Muscle layer of colon (tissue), 2 donors: ENCODE results near the gene KRTAP10-5.
"Not testable (repeated sequence)": the region's sequence is repeated elsewhere in the genome, so short reads cannot be mapped to it uniquely, and the experiment has no call there.

Source experiments
- H3K27ac ChIP-seq: one replicate; pipeline ENCODE4 v1.7.0; 2013; ENCODE audit warnings: low read depth, mild to moderate bottlenecking, low read length, moderate library complexity
- H3K27me3 ChIP-seq, 2 donors: one replicate each; pipeline ENCODE4 v1.7.0; 2013; ENCODE audit warnings: low read length in 2 of 2, mild to moderate bottlenecking in 2 of 2; ENCODE audit not compliant: insufficient read depth in 2 of 2, control insufficient read depth in 1 of 2
- H3K36me3 ChIP-seq: one replicate; pipeline ENCODE4 v1.7.0; 2013; ENCODE audit warnings: mild to moderate bottlenecking, low read length; ENCODE audit not compliant: insufficient read depth
- H3K4me1 ChIP-seq: one replicate; pipeline ENCODE4 v1.7.0; 2013; ENCODE audit warnings: mild to moderate bottlenecking, low read length; ENCODE audit not compliant: insufficient read depth
- H3K4me3 ChIP-seq, 2 donors: one replicate each; pipeline ENCODE4 v1.7.0; 2013; ENCODE audit warnings: low read length in 2 of 2, low read depth in 1 of 2, mild to moderate bottlenecking in 1 of 2, moderate library complexity in 1 of 2
- H3K9ac ChIP-seq: one replicate; pipeline ENCODE4 v1.7.0; 2013; ENCODE audit warnings: low read length
- H3K9me3 ChIP-seq: one replicate; pipeline ENCODE4 v1.7.0; 2013; ENCODE audit warnings: mild to moderate bottlenecking, low read length
- donor health status: abdominal sarcoma.
- donor health status: Adenocarcinoma of cecum.

KRTAP10-5 gene

GRCh38 chr21:44596068-44596725 is 15.8 kb upstream of the KRTAP10-5 start:
- no peaks in the 10 kb centered on the region for H3K9me3 ChIP-seq
- H3K9ac ChIP-seq: no peak overlapping the region
- H3K4me3 ChIP-seq: no peak overlapping the region
- H3K4me1 ChIP-seq: no peaks in the 10 kb centered on the region
- H3K27me3 ChIP-seq: peaks cover 0 to 18% of the 10 kb centered on the region in 2 donors
- H3K36me3 ChIP-seq: no peaks in the 10 kb centered on the region
- no peak overlapping the region for H3K27ac ChIP-seq

DNA sequence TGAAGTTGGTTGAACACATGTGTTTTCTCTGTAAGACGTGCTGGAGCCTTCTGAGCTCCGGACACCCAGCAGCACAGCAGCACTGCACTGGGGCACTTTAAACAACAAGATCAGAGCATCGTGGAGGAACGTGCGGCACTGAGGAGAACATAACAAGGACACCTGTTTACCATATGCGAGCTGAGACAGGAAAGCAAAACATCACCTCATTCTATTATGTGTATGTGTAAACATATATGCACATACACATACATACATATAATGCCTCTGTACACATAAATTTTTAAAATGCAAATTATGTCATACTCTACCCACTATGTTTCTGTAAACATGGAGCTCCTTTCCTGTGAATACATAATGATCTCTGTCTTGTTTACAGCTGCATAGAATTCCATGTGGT is 15.1 kb upstream of the KRTAP10-5 start:
- no peaks in the 10 kb centered on the region for H3K9me3 ChIP-seq
- H3K36me3 ChIP-seq: no peaks in the 10 kb centered on the region
- H3K27me3 ChIP-seq: peaks cover 0 to 19% of the 10 kb centered on the region in 2 donors
- no peaks in the 10 kb centered on the region for H3K4me1 ChIP-seq
- H3K27ac ChIP-seq: no peak overlapping the region
- no peak overlapping the region for H3K4me3 ChIP-seq
- H3K9ac ChIP-seq: no peak overlapping the region

GRCh38 chr21:44594406-44594916 is 14.1 kb upstream of the KRTAP10-5 start:
- Histone ChIP-seq H3K36me3 (no peaks in the 10 kb centered on the region), H3K9ac (no peak overlapping the region), H3K27me3 (peaks cover 0 to 25% of the 10 kb centered on the region in 2 donors), H3K4me3 (no peak overlapping the region), H3K27ac (no peak overlapping the region), H3K4me1 (no peaks in the 10 kb centered on the region), H3K9me3 (no peaks in the 10 kb centered on the region)

GRCh38 chr21:44593598-44594405 is 13.4 kb upstream of the KRTAP10-5 start:
- Histone ChIP-seq H3K9me3 (no peaks in the 10 kb centered on the region), H3K4me3 (no peak overlapping the region), H3K36me3 (no peaks in the 10 kb centered on the region), H3K27me3 (peaks cover 0 to 29% of the 10 kb centered on the region in 2 donors), H3K9ac (no peak overlapping the region), H3K4me1 (no peaks in the 10 kb centered on the region), H3K27ac (no peak overlapping the region)

- H3K27me3 ChIP-seq: peaks cover 0 to 29% of the 10 kb centered on the region in 2 donors
- no peaks in the 10 kb centered on the region for H3K9me3 ChIP-seq
- H3K9ac ChIP-seq: no peak within 1 kb of the TSS
- H3K27ac ChIP-seq: no peak within 1 kb of the TSS
- H3K36me3 ChIP-seq: no peaks in the 10 kb centered on the region
- H3K4me1 ChIP-seq: no peaks in the 10 kb centered on the region
- no peak within 1 kb of the TSS for H3K4me3 ChIP-seq
Measured at GRCh38 chr21:44592446-44593311, 12.3 kb upstream of the KRTAP10-5 start, which contains the start of gene KRTAP10-6. Gene KRTAP10-6 (minus strand): TSS chr21:44592505. CDS start chr21:44592484, 21 bp downstream.

DNA sequence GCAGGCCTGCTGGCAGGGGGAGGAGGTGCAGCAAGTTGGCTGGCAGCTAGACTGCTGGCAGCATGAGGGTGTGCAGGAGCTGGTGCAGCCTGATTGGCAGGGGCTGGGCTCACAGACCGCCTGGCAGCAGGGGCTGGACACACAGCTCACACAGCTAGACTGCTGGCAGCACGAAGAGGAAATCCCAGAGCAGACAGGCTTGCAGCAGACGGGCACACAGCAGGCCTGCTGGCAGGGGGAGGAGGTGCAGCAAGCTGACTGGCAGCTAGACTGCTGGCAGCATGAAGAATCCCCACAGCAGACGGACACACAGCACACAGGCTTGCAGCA is 11.4 kb upstream of the KRTAP10-5 start:
- H3K27me3 ChIP-seq: peaks cover 0 to 29% of the 10 kb centered on the region in 2 donors
- H3K9me3 ChIP-seq, H3K9ac ChIP-seq, H3K27ac ChIP-seq, H3K4me1 ChIP-seq, H3K4me3 ChIP-seq, H3K36me3 ChIP-seq: not testable (repeated sequence)

GRCh38 chr21:44590897-44591800 is 10.7 kb upstream of the KRTAP10-5 start:
- H3K4me3 ChIP-seq, H3K9ac ChIP-seq: not testable (repeated sequence)
- H3K27me3 ChIP-seq: peaks cover 0 to 29% of the 10 kb centered on the region in 2 donors

DNA sequence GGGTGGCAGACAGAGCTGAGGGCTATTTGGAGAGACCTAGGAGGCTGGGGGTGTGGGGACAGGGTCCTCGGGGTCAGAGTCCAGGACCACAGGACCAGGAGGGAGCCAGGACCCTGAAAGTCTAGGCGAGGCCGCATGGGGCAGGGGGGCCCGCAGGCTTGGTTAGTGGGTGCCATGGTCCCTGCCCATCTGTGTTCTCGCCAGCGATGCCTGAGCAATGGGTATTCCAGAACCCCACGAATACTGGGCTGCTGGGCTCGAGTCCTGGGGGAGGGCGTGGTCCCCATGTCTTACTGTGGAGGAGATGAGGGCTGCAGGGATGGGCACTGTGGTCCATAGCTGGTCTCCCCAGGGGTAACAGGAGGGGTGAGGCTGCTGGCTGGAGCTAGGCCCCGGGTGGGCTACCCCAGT is 9.9 kb upstream of the KRTAP10-5 start:
- H3K27me3 ChIP-seq: peaks cover 0 to 36% of the 10 kb centered on the region in 2 donors
- no peak overlapping the region for H3K4me3 ChIP-seq
- no peak overlapping the region for H3K9ac ChIP-seq
- H3K4me1 ChIP-seq: no peaks in the 10 kb centered on the region
- no peaks in the 10 kb centered on the region for H3K9me3 ChIP-seq
- H3K27ac ChIP-seq: no peak overlapping the region
- no peaks in the 10 kb centered on the region for H3K36me3 ChIP-seq

More at GRCh38 chr21:44590897-44591800, 10.7 kb upstream of the KRTAP10-5 start:
- not testable (repeated sequence) for H3K9me3 ChIP-seq, H3K4me1 ChIP-seq, H3K27ac ChIP-seq, H3K36me3 ChIP-seq

- Histone ChIP-seq H3K36me3 (no peaks in the 10 kb centered on the region), H3K27me3 (peaks cover 0 to 37% of the 10 kb centered on the region in 2 donors), H3K27ac (no peak overlapping the region), H3K9ac (no peak overlapping the region), H3K4me1 (no peaks in the 10 kb centered on the region), H3K4me3 (no peak overlapping the region), H3K9me3 (no peaks in the 10 kb centered on the region)
Measured at GRCh38 chr21:44589586-44590305, 9.3 kb upstream of the KRTAP10-5 start.

DNA sequence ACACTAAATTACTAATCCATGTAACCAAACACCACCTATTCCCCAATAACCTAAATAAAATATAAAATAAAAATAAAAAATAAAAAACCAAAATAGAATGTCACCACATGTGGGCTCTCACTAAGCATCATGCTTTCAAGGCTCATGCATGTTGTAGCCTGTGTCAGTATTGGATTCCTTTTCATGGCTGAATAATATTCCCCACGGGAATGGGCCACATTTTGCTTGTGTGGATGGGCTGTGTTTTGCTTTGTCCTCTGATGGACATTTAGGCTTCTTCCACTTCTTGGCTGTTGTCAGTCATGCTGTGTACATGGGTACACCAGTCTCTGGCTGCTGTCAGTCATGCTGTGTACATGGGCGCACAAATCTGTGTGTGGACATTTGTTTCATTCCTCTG is 8.7 kb upstream of the KRTAP10-5 start:
- H3K27ac ChIP-seq: no peak overlapping the region
- no peaks in the 10 kb centered on the region for H3K36me3 ChIP-seq
- H3K27me3 ChIP-seq: peaks cover 0 to 37% of the 10 kb centered on the region in 2 donors
- no peaks in the 10 kb centered on the region for H3K9me3 ChIP-seq
- H3K4me1 ChIP-seq: no peaks in the 10 kb centered on the region
- no peak overlapping the region for H3K4me3 ChIP-seq
- H3K9ac ChIP-seq: no peak overlapping the region
